GM19395 (cell line): ENCODE data around the gene STXBP5.

ENCODE experiments used
- ATAC-seq: cut with Tn5 transposase; IDR thresholded peaks from one replicate; pipeline ENCODE4 v1.9.1; 2021; ENCODE audit warnings: mild to moderate bottlenecking, moderate library complexity; ENCODE audit not compliant: unreplicated experiment

Gene STXBP5

DNA sequence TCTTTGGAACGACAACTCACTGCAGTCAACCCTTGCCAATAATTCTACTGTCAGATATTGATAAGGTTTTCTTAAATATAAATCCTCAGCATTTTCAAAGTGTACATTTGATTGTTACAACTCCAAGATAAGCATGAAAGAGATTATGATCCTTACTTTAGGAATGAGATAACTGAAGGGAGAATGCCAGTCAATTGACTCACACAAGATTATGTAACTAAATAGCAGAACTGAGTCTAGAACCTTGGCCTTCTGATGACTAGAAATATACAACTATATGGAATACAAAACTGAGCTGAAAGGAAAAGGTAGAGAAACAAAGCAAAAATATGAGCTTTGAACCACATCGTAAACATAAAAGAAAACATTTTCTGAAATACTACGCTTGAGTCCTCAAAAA, 26.9 kb upstream of the STXBP5 start:
- ATAC-seq, result no peak

DNA sequence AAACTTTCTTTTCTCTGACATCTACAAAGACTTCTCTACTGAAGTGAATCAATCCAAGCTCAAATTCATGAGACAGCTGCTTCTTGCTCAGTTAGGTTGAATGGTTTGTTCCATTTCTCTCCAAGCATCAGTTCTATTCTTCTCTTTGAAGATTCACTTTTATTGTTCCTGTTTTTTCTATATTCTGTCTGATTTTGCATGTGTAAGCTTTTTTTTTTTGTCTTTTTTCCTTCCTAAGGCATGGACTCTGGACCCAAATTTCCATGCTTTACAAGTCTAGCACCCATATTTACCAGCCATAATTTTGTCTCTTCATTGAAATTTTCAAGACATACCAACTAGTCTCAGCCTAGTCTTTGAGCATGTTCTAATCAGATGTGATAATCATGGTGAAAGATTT, 25.9 kb upstream of the STXBP5 start:
- ATAC-seq, result no peak

DNA sequence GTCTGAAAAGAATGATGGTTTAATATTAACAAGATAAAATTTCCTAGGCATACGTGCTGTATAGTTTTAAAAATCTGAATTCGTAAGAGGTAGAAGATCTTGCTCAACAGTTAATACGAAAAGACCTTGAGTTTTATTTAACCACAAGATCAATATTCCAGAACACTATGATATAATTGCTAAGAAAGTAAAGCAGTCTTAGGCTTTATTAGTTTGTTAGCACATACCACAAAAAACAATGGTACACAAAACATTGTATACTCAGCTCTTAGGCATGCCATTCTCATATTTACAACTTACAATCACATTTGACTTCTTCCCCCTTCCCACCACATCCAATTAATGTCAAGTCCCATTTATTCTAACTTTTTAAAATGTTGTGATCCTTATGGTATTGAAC, 24.4 kb upstream of the STXBP5 start:
- ATAC-seq, result no peak

DNA sequence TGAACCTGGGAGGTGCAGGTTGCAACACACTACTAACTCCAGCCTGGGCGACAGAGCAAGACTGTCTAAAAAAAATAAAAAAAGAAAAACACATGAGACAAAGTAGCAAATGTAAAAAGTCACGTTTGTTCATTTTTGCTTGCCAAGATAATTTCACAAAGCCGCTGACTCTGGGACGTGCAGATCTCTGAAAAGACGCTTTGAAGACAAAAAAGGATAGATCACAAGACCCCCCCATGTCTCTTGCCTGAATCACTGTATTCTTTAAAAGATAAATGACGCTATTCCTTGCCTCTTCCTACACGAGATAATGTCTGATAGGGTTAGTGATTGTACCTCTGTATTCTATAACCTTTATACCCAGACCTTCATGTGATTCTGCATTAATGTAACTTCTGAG, 23.3 kb upstream of the STXBP5 start:
- no peak for ATAC-seq

DNA sequence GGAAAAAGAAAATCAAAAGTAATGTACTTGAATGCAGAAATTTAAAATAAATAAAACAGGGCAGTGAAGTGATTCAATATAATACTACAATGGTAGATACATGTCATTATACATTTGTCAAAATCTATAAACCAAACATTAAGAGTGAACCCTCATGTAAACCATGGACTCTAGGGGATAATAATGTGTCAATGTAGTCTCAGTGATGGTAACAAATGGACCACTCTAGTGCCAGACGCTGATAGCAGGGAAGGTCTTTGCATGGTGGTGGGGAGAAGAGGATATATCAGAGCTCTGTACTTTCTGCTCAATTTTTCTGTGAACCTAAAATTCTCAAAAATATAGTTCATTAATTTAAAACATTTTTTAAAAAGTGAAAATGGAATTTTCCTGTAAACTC, 19.8 kb upstream of the STXBP5 start:
- no peak for ATAC-seq

DNA sequence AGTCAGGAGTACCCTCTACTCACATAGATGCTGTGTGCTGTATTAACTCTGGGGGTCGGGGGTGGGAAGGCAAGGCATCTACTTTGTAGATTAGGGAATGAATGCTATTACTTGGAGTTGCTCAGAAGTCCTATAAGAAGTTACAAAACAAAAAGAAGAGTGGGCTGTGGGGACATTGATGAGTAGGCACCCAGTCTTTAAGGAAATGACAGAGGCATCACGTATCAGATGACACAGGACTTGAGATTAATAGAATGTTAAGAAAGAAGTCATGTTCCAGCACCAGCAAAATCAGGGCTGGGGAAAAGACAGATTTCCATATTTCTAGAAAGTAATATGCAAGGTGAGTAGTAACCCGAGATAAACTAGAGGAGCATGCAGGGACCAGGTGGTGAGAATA, 19.0 kb upstream of the STXBP5 start:
- ATAC-seq, result no peak

DNA sequence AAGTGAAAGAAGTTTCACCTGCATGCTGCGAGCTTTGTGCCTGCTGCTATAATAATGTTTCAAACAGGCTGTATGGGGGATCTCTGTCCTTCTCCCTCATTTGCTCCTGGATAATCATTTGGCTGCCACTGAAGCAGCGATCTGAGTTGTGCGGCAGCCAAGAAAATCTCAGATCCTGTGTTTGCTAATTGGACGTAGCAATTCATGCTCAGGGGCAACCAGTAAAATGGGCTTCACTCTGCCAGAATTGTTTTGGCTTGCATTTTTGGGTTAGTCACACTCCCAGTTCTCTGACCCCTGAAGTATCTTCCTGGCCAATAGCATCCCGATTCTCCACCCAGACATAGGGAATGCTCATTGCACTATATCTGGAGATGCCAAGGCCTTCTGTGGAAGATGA, 13.7 kb upstream of the STXBP5 start:
- no peak for ATAC-seq

DNA sequence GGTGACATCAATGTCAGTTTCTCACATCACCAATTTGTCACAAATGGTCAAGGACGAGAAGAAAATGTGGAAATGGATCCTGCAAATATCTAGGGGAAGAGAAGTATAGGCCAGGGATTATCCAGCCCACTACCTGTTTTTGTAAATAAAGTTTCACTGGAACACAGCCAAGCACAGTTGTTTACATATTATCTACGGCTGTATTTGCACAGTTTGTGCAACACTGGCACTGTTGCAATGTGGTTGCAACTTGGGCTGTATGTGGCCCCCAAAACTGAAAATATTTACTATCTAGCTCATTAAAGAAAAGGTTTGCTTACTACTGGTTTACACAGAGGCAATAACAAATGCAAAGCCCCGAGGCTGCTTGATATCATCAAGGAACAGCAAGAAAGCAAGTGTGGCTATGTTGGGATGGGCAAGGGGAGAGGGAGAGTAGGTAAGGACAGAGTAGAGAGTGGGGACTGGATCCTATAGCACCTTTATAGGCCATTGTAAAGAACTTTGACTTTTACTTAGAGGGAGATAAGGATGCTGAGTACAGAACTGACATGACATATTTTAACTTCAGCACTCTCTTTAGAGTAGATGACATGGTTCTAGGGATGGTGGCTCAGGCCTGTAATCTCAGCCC, 11.8 kb upstream of the STXBP5 start:
- ATAC-seq, result no peak

DNA sequence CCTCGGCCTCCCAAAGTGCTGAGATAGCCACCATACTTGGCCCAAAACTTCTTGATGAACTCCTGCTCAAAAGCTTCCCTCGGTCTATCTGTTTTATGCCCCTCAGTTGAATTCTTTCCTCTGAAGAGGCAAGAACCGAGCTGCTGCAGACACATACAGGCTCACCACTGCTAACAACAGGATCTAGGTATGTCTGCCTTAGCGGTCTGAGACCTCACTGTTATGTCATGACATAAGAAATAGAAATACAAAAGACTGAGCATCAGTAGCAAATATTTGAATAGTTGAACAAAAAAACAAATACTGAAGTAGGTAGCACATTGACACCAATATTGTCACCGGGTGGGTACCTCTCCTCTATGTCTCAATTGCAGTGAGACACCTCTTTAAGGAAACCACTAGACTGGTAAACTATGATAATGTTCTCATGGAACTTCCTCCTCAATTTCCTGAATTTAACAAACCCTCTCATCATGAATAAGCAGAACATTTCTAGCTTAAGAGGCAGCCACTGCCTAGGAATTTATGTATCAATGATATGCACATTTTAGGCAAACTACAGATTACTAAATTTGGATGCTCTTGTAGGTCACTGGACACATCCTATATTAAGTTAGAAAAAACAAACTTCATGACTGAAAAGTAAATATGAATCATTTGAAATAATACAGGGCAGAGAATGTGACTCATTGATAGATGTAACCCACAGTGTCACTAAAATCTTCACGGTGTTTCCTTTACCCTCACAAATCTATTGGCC, 9.4 kb upstream of the STXBP5 start:
- ATAC-seq, result no peak

DNA sequence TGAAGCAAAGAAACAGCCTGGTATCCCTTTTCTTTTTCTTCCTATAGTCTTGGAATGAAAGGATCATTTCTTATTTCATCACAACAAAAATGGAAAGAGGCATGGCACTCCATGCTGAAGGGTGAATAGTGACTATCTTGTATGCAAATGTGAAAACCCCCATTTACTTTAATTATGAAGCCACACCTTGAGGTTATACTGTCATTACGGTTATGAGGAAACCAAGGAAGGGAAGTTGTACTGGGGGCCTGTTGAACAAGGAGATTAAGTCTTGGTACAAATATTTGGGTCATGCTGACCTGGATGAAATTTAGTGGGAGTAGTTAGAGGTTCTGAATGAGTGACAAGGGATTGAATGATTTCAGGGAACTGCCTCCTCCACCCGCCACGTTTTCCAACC, 8.7 kb upstream of the STXBP5 start:
- no peak for ATAC-seq

DNA sequence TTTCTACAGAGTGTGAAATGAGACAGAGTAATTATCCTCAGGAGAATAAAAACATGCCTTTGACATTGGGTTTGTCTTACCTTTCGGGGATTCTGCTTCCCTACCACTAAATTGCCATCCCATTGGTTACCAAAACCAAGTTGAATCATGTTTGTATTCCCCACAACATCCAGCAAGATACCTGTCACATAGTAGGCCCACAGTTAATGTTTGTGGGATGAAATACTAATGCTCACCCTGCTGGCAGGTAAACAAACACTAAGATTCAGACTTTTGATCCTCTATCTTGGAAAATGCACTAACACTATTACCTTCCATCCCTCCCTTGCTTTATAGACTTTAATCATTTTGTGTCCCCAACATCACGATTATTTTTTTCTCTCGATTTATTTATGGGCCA, 8.2 kb upstream of the STXBP5 start:
- ATAC-seq, result no peak

DNA sequence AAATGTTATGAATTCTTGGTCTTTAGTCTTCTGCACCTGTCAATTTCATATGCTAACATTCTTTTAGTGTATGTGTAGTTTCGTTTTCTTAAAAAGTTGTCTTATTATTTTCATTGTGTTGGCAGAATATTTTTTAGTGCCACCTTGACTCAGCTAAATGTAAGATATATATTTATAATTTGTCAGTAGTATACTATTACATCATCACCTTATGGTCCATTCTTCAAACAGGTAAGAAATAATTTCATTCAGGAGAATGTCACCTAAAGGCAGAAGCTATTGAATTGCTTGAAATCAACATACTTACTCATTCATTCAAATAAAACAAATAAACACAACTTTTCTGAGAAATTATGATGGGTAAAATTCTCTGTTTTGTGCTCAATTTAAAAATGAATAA, 3.5 kb upstream of the STXBP5 start:
- ATAC-seq, result no peak

DNA sequence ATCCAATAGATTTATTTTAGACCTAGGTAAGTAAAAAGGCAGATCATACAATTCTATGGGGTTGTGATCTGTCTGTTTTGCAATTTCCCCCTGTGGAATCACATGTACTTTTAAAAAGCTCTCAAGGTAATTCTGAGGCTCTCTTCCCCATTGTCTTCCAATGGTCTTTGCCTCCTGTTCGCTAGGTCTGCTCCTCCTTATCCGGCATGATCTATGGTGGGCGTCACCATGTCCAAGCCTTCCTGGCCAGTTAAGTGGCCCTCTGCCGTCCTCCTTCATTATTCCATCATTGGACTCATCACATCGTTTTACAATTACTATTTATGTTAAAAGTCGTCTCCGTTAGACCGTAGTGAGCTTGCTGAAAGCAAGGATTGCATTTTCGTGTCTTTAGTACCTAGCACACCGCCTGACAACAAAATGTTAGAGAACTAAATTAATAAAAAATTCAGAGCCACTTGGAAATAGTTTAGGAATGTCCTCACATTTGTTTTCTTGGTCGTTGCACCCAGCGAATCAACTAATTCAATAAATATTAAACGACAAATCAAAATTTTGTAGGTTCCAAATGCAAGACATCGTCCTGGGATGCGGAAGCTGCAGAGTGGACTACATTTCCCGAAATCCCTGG, 2.2 kb upstream of the STXBP5 start:
- ATAC-seq, result peak; percentile 17

DNA sequence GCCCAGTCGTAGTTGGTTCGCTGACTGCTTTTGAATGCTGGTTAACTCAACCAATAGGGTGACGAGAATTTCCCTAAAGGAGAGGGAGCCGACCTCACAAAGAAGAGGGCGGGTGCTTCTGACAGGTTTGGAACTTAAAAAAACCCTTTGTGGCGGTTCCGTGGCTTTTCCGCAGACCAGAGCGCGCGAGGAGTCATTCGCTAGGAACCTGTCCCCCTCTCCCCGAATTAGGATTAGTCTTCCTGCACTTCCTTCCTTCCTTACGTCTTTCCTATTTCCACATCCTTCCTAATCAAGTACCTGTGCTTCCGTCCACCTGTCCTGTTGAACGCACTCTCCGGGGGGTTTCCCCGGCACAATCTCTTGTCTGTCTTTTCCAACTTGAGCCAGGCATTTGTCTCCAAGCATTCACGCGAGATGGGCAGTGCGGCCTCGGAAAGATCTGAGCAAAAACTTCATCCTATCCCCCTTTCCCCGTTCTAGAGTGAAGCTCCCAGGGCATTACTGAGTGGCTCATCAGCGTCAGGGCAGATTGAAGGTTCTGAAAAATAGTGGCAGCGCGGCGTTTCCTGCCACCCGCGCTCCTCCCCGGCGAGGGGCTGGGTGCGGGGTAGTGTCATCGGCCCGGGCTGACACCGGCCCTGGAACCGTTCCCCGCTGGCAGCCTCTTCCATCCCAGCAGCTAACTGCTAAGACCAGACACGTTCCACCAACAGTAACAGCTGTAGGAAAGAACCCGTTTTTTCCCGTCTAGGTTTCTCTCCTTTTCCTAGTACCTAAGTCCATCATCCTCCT, 1.5 kb upstream of the STXBP5 start:
- ATAC-seq, result peak; percentile 86

DNA sequence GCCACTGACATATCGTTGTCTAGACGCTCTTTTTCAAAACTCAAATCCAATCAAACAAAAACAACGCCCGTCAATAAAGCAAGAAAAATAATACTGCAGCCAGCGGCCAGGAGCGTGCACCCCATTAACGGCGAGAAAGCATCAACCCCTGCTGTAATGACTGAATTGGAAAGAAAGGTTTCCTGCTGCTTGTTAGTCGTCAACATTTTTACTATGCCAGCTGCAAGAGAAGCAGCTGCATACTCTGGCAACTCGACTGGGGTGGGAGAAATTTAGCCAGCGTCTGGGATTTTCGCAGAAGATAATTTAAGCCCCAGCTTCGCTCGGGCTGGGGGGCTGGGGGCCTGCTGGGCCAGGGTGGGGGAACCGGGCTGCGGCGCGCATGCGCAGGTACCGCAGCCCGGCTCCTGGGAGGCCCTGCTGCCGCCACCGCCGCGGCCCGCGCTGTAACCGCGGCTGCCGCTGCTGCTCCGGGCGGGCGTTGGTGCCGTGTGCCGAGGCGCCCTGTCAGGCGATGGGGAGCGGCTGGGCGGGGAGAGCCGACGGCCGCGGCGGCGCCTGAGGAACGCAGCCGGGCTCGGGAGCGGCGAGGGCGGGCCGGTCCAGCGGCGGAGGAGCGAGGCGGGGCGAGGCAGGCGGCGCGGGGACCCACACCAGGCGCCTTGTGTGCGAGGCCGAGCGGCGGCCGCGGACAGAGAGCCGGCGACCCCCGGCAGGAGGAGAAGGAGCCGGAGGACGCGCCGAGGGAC, 732 bp upstream of the STXBP5 start:
- ATAC-seq, result peak; percentile 42

DNA sequence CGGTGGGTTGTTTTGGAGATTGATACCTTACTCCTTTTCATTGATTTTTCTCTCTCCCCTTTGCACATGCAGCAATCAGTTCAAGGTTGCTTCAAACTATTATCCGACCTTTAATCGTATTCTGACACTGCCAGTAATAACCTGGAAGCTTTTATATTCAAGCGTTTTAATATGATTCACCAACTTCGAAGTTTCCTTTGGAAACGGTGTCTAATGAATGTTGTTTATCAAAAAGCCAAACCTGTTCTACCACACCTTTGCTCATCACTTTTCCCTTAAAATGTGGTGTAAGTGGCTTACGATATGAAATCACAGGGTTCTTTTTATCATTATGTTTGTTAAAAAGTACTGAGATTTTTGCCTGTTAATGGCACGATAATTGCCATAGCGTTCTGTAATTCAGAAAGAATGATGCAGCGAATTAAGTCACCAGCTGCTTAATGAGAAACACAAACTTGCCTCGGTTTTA, 660 bp downstream of the STXBP5 start:
- ATAC-seq, result no peak

DNA sequence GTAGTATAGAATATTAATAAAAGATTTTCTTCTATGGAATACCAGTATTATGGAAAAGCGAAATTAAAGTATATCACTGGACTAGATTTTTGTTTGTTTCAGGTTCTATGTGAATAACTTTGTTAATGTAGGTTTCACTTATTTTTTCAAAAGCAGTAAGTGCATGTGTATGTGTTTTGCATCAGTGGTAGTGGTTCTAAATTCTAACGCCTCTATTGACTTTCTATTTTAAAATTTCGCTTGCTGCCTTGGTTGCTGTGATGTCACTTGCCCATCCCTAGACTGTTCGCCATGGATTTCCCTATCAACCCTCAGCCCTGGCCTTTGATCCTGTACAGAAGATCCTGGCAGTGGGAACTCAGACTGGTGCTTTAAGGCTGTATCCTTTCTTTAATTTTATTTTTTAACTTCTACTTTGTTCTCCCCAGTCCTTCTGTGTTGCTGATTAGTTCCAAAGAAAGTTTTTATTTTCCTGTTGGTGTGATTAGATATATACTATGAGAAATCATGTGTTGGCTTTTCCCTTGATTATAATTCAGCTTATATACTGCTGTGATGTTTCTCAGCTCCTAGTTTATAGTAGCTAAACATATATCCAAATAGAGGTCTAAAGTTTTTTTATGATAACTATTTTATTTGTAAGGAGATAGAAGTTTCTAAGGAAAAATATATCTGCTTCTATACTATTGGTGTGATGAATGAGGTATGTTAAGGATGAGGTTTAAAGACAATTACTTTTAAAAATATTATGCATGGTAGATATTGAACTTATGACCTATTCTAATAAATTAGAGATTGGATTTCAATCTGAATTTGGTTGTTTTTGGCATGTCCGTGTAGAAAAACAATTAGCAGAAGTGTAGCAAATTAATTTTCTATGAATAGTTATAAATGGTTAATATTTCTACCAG, 1.7 kb downstream of the STXBP5 start:
- ATAC-seq, result no peak

DNA sequence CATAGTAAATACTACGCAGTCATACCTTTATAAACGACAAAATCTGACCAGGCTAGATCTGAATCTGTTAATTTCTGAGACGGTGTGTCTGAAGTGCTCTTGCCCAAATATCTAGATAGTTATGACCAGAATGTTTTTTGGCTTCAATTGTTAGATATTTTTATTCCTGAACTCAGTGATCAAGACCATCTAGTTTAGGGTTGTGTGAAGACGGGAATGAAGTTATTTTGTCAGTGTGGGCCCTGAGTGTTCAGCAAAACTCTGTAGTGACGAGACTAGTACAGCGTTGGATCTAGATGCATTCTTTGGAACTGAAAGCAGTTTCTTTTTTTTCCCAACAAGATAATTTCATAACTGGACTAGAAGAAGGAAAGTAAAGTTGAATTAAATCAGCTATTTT, 3.1 kb downstream of the STXBP5 start:
- ATAC-seq, result no peak

DNA sequence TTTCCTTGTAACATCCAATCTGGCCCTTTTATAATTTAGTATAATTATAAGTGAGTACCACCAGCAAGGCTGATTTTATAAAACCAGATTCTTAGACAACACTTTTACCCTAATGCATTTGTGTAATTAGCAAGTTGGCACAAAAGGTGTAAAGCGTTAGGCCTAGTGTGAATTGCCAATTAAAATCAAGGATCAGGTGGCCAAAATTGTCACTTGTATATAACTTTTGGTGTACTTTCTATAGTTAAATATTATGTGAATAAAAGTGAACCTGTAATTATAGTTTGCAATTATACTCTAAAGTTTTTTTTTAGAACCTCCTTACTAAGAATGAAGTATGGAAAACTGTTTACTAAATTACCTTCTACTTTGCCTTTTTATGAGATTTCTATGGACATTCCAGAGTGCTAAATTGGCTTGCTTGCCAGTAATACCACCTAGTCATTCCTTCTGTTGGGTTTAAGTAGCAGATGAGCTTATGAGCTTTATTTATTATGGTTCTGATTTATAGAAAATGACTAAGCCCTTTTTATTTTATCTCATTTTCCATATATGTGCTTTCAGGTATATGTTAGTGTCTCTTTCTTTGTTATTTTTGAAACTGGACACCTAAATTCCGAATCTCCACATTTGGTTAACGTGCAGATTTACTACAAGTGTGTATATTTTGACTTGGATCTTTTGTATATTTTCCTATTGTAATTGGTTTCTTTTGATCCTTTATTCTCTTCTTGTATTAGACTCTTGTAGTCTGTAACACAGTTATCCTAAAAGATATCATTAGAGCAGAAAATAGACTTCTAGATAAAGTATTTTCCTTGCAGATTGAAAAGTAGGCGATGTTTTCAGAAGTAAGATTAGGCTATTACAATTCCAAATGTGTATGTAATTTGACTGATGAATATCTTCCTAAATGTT, 3.9 kb downstream of the STXBP5 start:
- ATAC-seq, result no peak
